GM12872 (cell line): ENCODE data around the gene CLDN4.

Experiments used
- CTCF ChIP-seq: IDR thresholded peaks from 3 replicates; pipeline ENCODE4 v1.5.1; 2011; ENCODE audit warnings: low read depth, mild to moderate bottlenecking, low read length, moderate library complexity; ENCODE audit not compliant: insufficient read depth

CLDN4 gene

GRCh38 chr7:73839743-73840714 is 9.2 kb downstream of the CLDN4 start:
- 0 out of 3 replicates have a peak, but pooled peaks have one; percentile 28 for TF ChIP-seq CTCF

GRCh38 chr7:73840715-73841379 is 10.1 kb downstream of the CLDN4 start:
- no peak for TF ChIP-seq CTCF

- no peak for TF ChIP-seq CTCF
Observed at GRCh38 chr7:73841689-73842066, 10.9 kb downstream of the CLDN4 start.

GRCh38 chr7:73842067-73842976 is 11.5 kb downstream of the CLDN4 start, which contains the start of gene METTL27:
TSS of gene METTL27 (minus strand) at chr7:73842516. CDS start at chr7:73842140, 376 bp downstream.
- no peak for TF ChIP-seq CTCF

GRCh38 chr7:73844131-73844547 is 13.3 kb downstream of the CLDN4 start:
- TF ChIP-seq CTCF = no peak

- no peak for TF ChIP-seq CTCF
Observed at GRCh38 chr7:73844848-73845460, 14.2 kb downstream of the CLDN4 start.
